DND-41 (cell line): ENCODE measurements around the gene MBNL2.

ENCODE experiments used
- EZH2 ChIP-seq: IDR thresholded peaks from 3 replicates; pipeline ENCODE4 v1.6.1; 2012; ENCODE audit warnings: borderline replicate concordance, low read depth, mild to moderate bottlenecking, moderate library complexity, low read length, inconsistent platforms; ENCODE audit not compliant: severe bottlenecking
- TF ChIP-seq, protein P1 (sequence below): IDR thresholded peaks from 2 replicates; pipeline ENCODE4 v1.5.1; 2012; ENCODE audit warnings: borderline replicate concordance, low read length, moderate library complexity, mild to moderate bottlenecking; ENCODE audit not compliant: poor library complexity, severe bottlenecking; ENCODE audit errors: extremely low read depth

GRCh38 chr13:97435794-97436193, 213.7 kb downstream of the MBNL2 start:
- no peak for TF ChIP-seq EZH2
- TF ChIP-seq, protein P1, sequence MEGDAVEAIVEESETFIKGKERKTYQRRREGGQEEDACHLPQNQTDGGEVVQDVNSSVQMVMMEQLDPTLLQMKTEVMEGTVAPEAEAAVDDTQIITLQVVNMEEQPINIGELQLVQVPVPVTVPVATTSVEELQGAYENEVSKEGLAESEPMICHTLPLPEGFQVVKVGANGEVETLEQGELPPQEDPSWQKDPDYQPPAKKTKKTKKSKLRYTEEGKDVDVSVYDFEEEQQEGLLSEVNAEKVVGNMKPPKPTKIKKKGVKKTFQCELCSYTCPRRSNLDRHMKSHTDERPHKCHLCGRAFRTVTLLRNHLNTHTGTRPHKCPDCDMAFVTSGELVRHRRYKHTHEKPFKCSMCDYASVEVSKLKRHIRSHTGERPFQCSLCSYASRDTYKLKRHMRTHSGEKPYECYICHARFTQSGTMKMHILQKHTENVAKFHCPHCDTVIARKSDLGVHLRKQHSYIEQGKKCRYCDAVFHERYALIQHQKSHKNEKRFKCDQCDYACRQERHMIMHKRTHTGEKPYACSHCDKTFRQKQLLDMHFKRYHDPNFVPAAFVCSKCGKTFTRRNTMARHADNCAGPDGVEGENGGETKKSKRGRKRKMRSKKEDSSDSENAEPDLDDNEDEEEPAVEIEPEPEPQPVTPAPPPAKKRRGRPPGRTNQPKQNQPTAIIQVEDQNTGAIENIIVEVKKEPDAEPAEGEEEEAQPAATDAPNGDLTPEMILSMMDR = no peak
